GM12878 (cell line): Measurements from ENCODE around the gene HOXB3. TPM values are rescaled to one million over a fixed set of nuclear protein-coding genes. Genes with fewer than 3 reads are reported as not detected.

Source experiments
- ATAC-seq: fragments of 200-7000 bp; cut with Tn5 transposase; 3 replicates; pipeline ENCODE4 v1.9.1; 2020; ENCODE audit warnings: mild to moderate bottlenecking, moderate library complexity
- BruUV-seq: library from RNA; stranded (reverse); fragments of 400-500 nt; replicated peaks from 2 replicates; lab custom pipeline; 2021; lab: Mats Ljungman, UMichigan
- CTCF ChIA-PET: fragments of 300-600 bp; sonication (Branson Sonifier 250); formaldehyde crosslinking; extraction: SDS; loops from one replicate; lab custom pipeline; 2021; ENCODE audit warnings: inconsistent platforms; lab: Yijun Ruan, JAX
- POLR2A ChIA-PET: fragments of 350-600 bp; formaldehyde crosslinking; extraction: SDS; loops from one replicate; lab custom pipeline; 2021; ENCODE audit warnings: inconsistent platforms; lab: Charles Lee
- RAD21 ChIA-PET: fragments of 300-600 bp; sonication (Branson Sonifier 250); formaldehyde crosslinking; loops from one replicate; lab custom pipeline; 2023; ENCODE audit warnings: antibody characterized with exemption; ENCODE audit not compliant: unreplicated experiment; lab: Charles Lee
- SMC1A ChIA-PET: fragments of 300-600 bp; sonication (Branson Sonifier 250); formaldehyde crosslinking; loops from one replicate; lab custom pipeline; 2023; ENCODE audit not compliant: unreplicated experiment, uncharacterized antibody; lab: Charles Lee
- DNase-seq: peaks from one replicate; pipeline ENCODE4 v3.0.0-alpha.2; 2011; ENCODE audit warnings: low read depth, low spot score
- FAIRE-seq: peaks from 3 replicates; lab custom pipeline; 2011; peaks lifted over from hg19 to GRCh38; lab: Jason Lieb, UNC
- H2AFZ ChIP-seq: 2 replicates; pipeline ENCODE4 v1.6.0; 2011; ENCODE audit warnings: low read depth, low read length, control low read depth; ENCODE audit not compliant: control insufficient read depth
- H3K27ac ChIP-seq: 2 replicates; pipeline ENCODE4 v1.5.1; 2011; ENCODE audit warnings: control low read depth; ENCODE audit not compliant: control insufficient read depth, insufficient read depth
- H3K27me3 ChIP-seq, 2 experiments: replicated peaks in 1 of 2; 2 replicates each; pipeline versions ENCODE4 v1.6.0 to v1.6.1; 2011; ENCODE audit warnings: low read length in 1 of 2; ENCODE audit not compliant: control insufficient read depth in 2 of 2, insufficient read depth in 2 of 2
- H3K36me3 ChIP-seq, 2 experiments: 2 replicates each; pipeline ENCODE4 v1.5.1; 2011; ENCODE audit warnings: low read length in 1 of 2; ENCODE audit not compliant: control insufficient read depth in 2 of 2, insufficient read depth in 2 of 2
- H3K4me1 ChIP-seq: 2 replicates; pipeline ENCODE4 v1.6.1; 2011; ENCODE audit warnings: mild to moderate bottlenecking, low read length, moderate library complexity, mixed read lengths; ENCODE audit not compliant: control insufficient read depth, insufficient read depth
- H3K4me2 ChIP-seq: 2 replicates; pipeline ENCODE4 v1.6.0; 2011; ENCODE audit warnings: control low read depth; ENCODE audit not compliant: control insufficient read depth, insufficient read depth
- H3K4me3 ChIP-seq: fragments of 200-600 bp; sonication (generic); 2 replicates; pipeline ENCODE4 v1.5.1; 2016
- H3K79me2 ChIP-seq: 2 replicates; pipeline ENCODE4 v1.6.0; 2011; ENCODE audit warnings: low read length; ENCODE audit not compliant: control insufficient read depth, insufficient read depth
- H3K9ac ChIP-seq: 2 replicates; pipeline ENCODE4 v1.8.0; 2011; ENCODE audit warnings: low read length, control low read depth, mixed read lengths; ENCODE audit not compliant: control insufficient read depth, insufficient read depth
- H3K9me3 ChIP-seq: replicated peaks from 3 replicates; pipeline ENCODE4 v1.5.1; 2011; ENCODE audit warnings: mild to moderate bottlenecking, low read length; ENCODE audit not compliant: control insufficient read depth, insufficient read depth
- H4K20me1 ChIP-seq: 2 replicates; pipeline ENCODE4 v1.6.0; 2011; ENCODE audit not compliant: control insufficient read depth, insufficient read depth
- EED ChIP-seq: sonication (generic); IDR thresholded peaks from 2 replicates; pipeline ENCODE4 v1.6.1; 2016; ENCODE audit warnings: antibody characterized with exemption, low read depth
- EGR1 ChIP-seq, 2 experiments: IDR thresholded peaks; 1 replicate in 1 of 2; 2 replicates in 1 of 2; pipeline ENCODE4 v1.6.1; 2011 to 2012; ENCODE audit warnings: low read depth in 2 of 2, low read length in 2 of 2, borderline replicate concordance in 1 of 2, mild to moderate bottlenecking in 1 of 2, moderate library complexity in 1 of 2
- EP300 ChIP-seq, 2 experiments: fragments of 150-350 bp in 1 of 2; IDR thresholded peaks; 2 replicates each; pipeline ENCODE4 v1.6.1; 2011 to 2012; ENCODE audit warnings: low read depth in 2 of 2, low read length in 2 of 2, borderline replicate concordance in 1 of 2, improper control_type of control experiment in 1 of 2, inconsistent platforms in 1 of 2; ENCODE audit not compliant: control insufficient read depth in 1 of 2
- MTA2 ChIP-seq: fragments of 450-650 bp; IDR thresholded peaks from 2 replicates; pipeline ENCODE4 v1.6.1; 2016; ENCODE audit warnings: low read depth, mild to moderate bottlenecking, moderate library complexity
- SIX5 ChIP-seq: IDR thresholded peaks from 2 replicates; pipeline ENCODE4 v1.6.1; 2011; ENCODE audit warnings: mild to moderate bottlenecking, low read depth, low read length, moderate library complexity; ENCODE audit not compliant: severe bottlenecking
- SMAD1 ChIP-seq: fragments of 450-650 bp; IDR thresholded peaks from 2 replicates; pipeline ENCODE4 v1.6.1; 2018; ENCODE audit warnings: mild to moderate bottlenecking, low read depth; ENCODE audit not compliant: partially characterized antibody
- SUZ12 ChIP-seq: fragments of 200-600 bp; sonication (generic); IDR thresholded peaks from one replicate; pipeline ENCODE4 v1.6.1; 2018; ENCODE audit warnings: antibody characterized with exemption, mild to moderate bottlenecking; ENCODE audit not compliant: unreplicated experiment
- ZBTB33 ChIP-seq: fragments of 450-650 bp; IDR thresholded peaks from 2 replicates; pipeline ENCODE4 v1.6.1; 2017; ENCODE audit warnings: mild to moderate bottlenecking
- WGBS: methylation state at CpG from one replicate; pipeline ENCODE4 v1.1.6; 2016; ENCODE audit warnings: low lambda C conversion rate; ENCODE audit not compliant: insufficient replicate concordance, insufficient coverage; ENCODE audit errors: missing lambda C conversion rate; 5-methylcytosine and 5-hydroxymethylcytosine counted together
- in situ Hi-C: fragments of 300-500 bp; cut with MboI; formaldehyde crosslinking; loops from 9 replicates; pipeline ENCODE4 v1.14.3; 2018; ENCODE audit warnings: mixed read lengths
- intact Hi-C: fragments of 100-400 bp; cut with micrococcal nuclease; formaldehyde crosslinking; loops from one replicate; pipeline ENCODE4 v1.14.2; 2022; ENCODE audit not compliant: unreplicated experiment
- polyA plus RNA-seq, 11 experiments: library from polyadenylated mRNA; depleted of rRNA in 4 of 11; unstranded in 6 of 11; stranded (reverse) in 5 of 11; fragments of >200 nt; fragmentation: Nextera tagmentation in 4 of 11; fragmentation: Illumina TruSeq in 1 of 11; extraction: Ambion mirVana in 4 of 11; extraction: Trizol in 1 of 11; gene quantifications; 1 replicate in 1 of 11; 2 replicates in 10 of 11; pipeline versions ENCODE4 v1.2.1 to v1.2.3, GENCODE V29; 2011 to 2016; ENCODE audit warnings: inconsistent platforms in 2 of 11, missing spikeins in 2 of 11, low read depth in 1 of 11
- total RNA-seq, 4 experiments: library from RNA; depleted of rRNA in 3 of 4; stranded (reverse); fragments of >200 nt in 3 of 4; fragmentation: Illumina TruSeq in 1 of 4; extraction: Trizol in 1 of 4; gene quantifications; 2 replicates each; pipeline versions ENCODE4 v1.2.1 to v1.2.3, GENCODE V29; 2013 to 2021

Gene HOXB3
- total and polyA plus RNA-seq, 10 of the 15 experiments (the other 5 are each of a cell fraction or from before 2014, with no cell fraction given) = 0.19 to 7.7 (median 2.9) TPM

GRCh38 chr17:48595278-48595999 is 5.4 kb upstream of the HOXB3 start:
- POLR2A ChIA-PET = interaction anchor here (1.2 kb wide), 1 partner anchor 13 kb away, joined by 3 read pairs; no protein-coding TSS in a partner anchor
- in situ Hi-C loops = loop anchor here (5.0 kb wide), 1 partner anchor 333 kb away; no protein-coding TSS in a partner anchor

More at GRCh38 chr17:48595278-48595999, 5.4 kb upstream of the HOXB3 start:
- H3K27me3 ChIP-seq = peaks cover 8 to 42% of the 10 kb centered on the region in 2 experiments
- FAIRE-seq (no peak), DNase-seq (no peak)
- no peaks in the 10 kb centered on the region for H3K9me3 ChIP-seq
- RAD21 ChIA-PET = interaction anchor here (0.7 to 3.8 kb wide), 4 partner anchors 103 to 516 kb away, joined by 3 to 29 read pairs (median 3); no protein-coding TSS in a partner anchor
- H4K20me1 ChIP-seq = no peaks in the 10 kb centered on the region
- peaks cover 10% of the 10 kb centered on the region for H3K4me1 ChIP-seq
- WGBS = 67% methylated on average over 25 of the region's 25 CpGs
- CTCF ChIA-PET = interaction anchor here (0.8 to 3.0 kb wide), 4 partner anchors 23 to 515 kb away, joined by 3 to 13 read pairs (median 4); no protein-coding TSS in a partner anchor
- intact Hi-C loops = loop anchor here (2.0 kb wide), 2 partner anchors 259 to 287 kb away; no protein-coding TSS in a partner anchor
- BruUV-seq = no TSS peak
- TF ChIP-seq SMAD1 (no peak), EED (no peak), SUZ12 (no peak), MTA2 (no peak), SIX5 (no peak), EP300 (IDR thresholded peaks at IDR 0.05; ENCODE audit: borderline replicate concordance in 1 of 2, control insufficient read depth in 1 of 2, low read depth in 2 of 2, low read length in 2 of 2) (no peak), ZBTB33 (no peak), EGR1 (IDR thresholded peaks at IDR 0.05; ENCODE audit: borderline replicate concordance in 1 of 2, low read depth in 2 of 2, low read length in 2 of 2) (no peak)
- TF ChIP-seq, all 136 proteins: peak for 0
- ATAC-seq = no peak
- H3K4me2 ChIP-seq = no peak overlapping the region
- no peak overlapping the region for H3K4me3 ChIP-seq
- H3K36me3 ChIP-seq = no peaks in the 10 kb centered on the region
- no peaks in the 10 kb centered on the region for H3K79me2 ChIP-seq
- SMC1A ChIA-PET = interaction anchor here (1.0 to 4.3 kb wide), 5 partner anchors 82 to 322 kb away, joined by 3 to 47 read pairs (median 4); no protein-coding TSS in a partner anchor
- no peak overlapping the region for H3K9ac ChIP-seq
- H2AFZ ChIP-seq = no peak overlapping the region
- no peak overlapping the region for H3K27ac ChIP-seq
